Activated T-cell treated with anti-CD3 and anti-CD28 coated beads, Interleukin-2, amount 50 U/mL, for 72 hours (primary cell): ENCODE measurements around the gene PRM1. TPM values are rescaled to one million over a fixed set of nuclear protein-coding genes. Genes with fewer than 3 reads are reported as not detected.
A peak's percentile ranks its signal among the peaks of the same experiment; 100 is the strongest.

Source experiments
- ATAC-seq, 2 donors: fragments of 150-1000 bp; cut with Tn5 transposase; replicated peaks in 1 of 2; 2 replicates each; pipeline ENCODE4 v1.10.0; 2021; ENCODE audit warnings: moderate library complexity in 2 of 2, mild to moderate bottlenecking in 1 of 2
- DNase-seq, 2 donors: peaks; one replicate each; pipeline ENCODE4 v3.0.0; 2021 to 2022; ENCODE audit warnings: mixed read lengths in 1 of 2
- H3K27ac Mint-ChIP-seq: one replicate; pipeline ENCODE4 v1.8.0; 2022; ENCODE audit warnings: mild to moderate bottlenecking, moderate library complexity, mixed read lengths
- H3K27me3 Mint-ChIP-seq: one replicate; pipeline ENCODE4 v1.8.0; 2022; ENCODE audit warnings: low read depth, mixed read lengths
- H3K36me3 Mint-ChIP-seq, 2 donors: one replicate each; pipeline ENCODE4 v1.8.0; 2022; ENCODE audit warnings: mixed read lengths in 2 of 2, mild to moderate bottlenecking in 1 of 2; ENCODE audit not compliant: insufficient read depth in 2 of 2
- H3K4me1 Mint-ChIP-seq: one replicate; pipeline ENCODE4 v1.8.0; 2022; ENCODE audit warnings: low read depth, mixed read lengths
- H3K4me3 Mint-ChIP-seq, 2 donors: one replicate each; pipeline ENCODE4 v1.8.0; 2022; ENCODE audit warnings: mild to moderate bottlenecking in 2 of 2, mixed read lengths in 2 of 2, moderate library complexity in 2 of 2
- H3K9me3 Mint-ChIP-seq, 2 donors: one replicate each; pipeline ENCODE4 v1.8.0; 2022; ENCODE audit warnings: mixed read lengths in 2 of 2
- total RNA-seq, 2 donors: library from RNA; stranded (reverse); gene quantifications; one replicate each; pipeline ENCODE4 v1.2.3, GENCODE V29; 2022

PRM1 gene
- total RNA-seq, 2 donors from 2014 or later: not detected

DNA sequence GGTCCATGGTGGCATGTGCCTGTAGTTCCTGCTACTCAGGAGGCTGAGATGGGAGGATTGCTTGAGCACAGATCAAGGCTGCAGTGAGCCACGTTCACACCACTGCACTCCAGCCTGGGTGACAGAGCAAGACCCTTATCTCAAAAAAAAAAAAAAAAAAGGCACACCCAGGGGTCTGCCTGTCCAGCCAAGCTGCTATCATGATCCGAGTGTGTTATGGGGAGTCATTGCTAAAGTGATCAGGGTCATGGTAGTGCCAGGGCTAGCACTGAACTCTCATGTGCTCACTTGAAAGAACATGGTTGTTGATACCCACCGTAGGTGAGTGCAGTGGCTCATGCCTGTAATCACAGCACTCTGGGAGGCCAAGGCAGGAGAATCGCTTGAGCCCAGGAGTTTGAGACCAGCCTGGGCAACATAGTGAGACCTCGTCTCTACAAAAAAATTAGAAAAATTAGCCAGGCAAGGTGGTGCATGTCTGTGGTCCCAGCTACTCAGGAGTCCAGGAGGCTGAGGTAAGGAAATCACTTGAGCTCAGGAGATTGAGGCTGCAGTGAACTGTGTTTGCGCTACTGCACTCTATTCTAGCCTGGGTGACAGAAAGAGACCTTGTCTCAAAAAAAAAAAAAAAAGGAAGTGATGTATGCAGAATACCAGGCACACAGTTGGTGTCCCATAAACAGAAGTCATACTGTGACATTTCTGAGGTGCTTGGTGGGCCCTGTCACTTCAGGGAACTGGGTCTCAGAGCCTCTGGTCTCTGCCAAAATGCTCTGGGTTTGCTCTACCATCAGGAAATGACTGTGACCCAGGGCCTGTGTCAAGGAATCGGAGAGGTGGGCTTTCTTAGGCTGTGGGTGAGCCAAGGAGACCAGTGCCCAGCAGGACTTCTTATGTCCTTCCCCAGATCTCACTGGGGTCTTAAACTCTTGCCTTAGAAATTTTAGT, 2.2 kb downstream of the PRM1 start:
- peak overlapping the region; percentile 5 for H3K27ac Mint-ChIP-seq

DNA sequence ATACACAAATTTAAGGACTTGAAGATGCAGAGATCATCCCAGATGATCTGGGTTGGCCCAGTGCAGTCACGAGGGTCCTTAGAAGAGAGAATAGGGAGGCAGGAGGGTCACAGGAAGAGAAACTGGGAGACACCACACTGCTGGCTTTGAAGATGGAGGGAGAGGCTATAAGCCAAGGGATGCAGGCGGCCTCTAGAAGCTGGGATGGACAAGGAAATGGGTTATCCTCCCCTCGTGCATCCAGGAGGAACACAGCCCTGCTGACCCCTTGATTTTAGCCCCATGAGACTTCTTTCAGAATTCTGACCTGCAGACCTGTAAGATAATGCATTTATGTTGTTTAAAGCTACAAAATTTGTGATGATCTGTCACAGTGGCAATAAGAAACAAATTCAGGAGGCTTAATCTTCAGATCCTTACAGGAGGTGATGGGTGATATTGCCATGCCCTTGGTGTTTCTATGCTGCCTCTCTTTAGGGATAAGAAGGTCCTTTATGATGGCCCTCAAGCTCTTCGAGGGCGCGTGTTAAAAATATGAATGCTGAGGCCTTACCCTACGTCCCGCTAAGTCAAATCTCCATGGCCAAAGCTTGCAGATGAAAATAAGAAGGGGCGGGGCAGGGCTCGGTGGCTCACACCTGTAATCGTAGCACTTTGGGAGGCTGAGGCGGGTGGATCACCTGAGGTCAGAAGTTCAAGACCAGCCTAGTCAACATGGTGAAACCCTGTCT, 3.4 kb downstream of the PRM1 start:
- no peaks in the 10 kb centered on the region for H3K9me3 Mint-ChIP-seq
- H3K36me3 Mint-ChIP-seq: no peaks in the 10 kb centered on the region

More for the DNA sequence above, 2.2 kb downstream of the PRM1 start:
- no peak for DNase-seq
- peaks cover 11% of the 10 kb centered on the region for H3K27me3 Mint-ChIP-seq
- ATAC-seq: peak in 1 of 2 donors; percentile 39
- peaks cover 5% of the 10 kb centered on the region for H3K4me1 Mint-ChIP-seq
- H3K36me3 Mint-ChIP-seq: no peaks in the 10 kb centered on the region
- no peaks in the 10 kb centered on the region for H3K9me3 Mint-ChIP-seq
- no peak overlapping the region for H3K4me3 Mint-ChIP-seq

DNA sequence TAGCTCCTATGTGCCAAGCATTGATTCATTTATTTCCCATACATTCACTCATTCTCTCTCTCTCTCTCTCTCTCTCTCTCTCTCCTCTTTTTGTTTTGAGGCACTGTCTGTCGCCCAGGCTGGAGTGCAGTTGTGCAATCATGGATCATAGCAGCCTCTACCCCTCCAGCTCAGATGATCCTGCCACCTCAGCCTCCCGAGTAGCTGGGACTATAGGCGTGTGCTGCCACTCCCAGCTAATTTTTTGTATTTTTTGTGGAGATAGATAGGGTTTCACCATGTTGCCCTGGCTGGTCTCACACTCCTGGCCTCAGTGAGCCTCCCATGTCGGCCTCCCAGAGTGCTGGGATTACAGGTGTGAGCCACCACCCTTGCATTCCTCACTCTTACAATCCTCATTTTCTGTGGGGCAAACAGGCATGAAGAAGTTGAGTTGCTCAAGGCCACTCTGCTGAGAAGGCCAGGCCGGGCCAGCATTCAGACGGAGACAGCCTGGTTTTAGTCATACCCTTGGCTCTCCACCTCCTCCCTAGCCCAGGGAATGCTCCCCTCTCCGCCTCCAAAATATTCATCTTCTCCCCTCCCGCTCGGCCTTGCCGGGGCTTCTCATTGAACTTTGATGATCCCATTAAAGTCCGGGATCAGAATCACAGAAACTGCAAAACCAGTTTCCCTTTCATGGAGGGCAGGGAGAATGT, 4.1 kb downstream of the PRM1 start:
- Mint-ChIP-seq H3K9me3 (no peaks in the 10 kb centered on the region), H3K27me3 (peaks cover 2% of the 10 kb centered on the region), H3K36me3 (no peaks in the 10 kb centered on the region), H3K27ac (no peak overlapping the region), H3K4me3 (no peak overlapping the region), H3K4me1 (peaks cover 2% of the 10 kb centered on the region)
- no peak for ATAC-seq
- no peak for DNase-seq

More for the DNA sequence above, 3.4 kb downstream of the PRM1 start:
- H3K4me1 Mint-ChIP-seq: peaks cover 5% of the 10 kb centered on the region
- no peak for DNase-seq
- no peak for ATAC-seq
- H3K27me3 Mint-ChIP-seq: peaks cover 7% of the 10 kb centered on the region
- H3K27ac Mint-ChIP-seq: no peak overlapping the region
- H3K4me3 Mint-ChIP-seq: no peak overlapping the region

DNA sequence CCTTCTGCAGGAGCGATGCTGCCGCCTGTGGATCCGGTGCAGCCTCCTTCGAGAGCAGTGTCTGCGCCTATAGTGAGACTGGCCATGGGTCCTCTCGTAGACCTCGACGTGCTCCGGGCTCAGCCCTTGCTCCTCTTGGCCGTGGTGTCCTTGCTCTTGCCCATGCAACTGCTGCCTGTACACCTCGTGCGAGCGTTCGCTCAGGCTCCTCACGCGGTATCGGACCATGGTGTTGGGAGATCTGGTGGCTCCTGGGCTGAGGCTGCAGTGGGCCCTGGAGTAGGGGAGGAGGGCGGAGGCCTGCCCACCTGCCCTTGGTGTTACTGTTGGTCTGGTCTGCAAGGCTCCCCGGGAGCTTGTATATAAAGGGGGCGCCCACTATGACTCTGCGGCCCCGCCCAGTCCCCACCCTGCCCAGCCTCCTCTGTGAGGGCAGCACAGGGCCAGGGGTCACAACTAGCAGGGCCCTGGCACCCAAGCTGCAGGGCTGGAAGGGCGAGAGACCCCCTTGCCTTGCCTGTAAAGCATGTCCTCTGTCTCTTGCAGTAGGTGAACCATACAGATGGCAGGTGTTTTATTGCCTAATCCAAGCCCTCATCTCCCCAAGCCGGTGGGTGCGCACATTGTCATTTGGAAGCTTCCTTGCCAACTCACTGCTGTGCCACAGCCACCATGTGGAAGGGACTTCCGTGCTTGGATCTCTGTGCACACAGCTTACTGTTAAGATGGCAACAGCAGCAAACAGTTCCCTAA, 4.8 kb downstream of the PRM1 start, which contains the start of gene PRM2:
TSS of gene PRM2 (minus strand) at position 338 of the 753 bp plus-strand sequence. CDS start at position 228, 110 bp downstream.
- ATAC-seq: no peak
- H3K27ac Mint-ChIP-seq: no peak within 1 kb of the TSS

DNA sequence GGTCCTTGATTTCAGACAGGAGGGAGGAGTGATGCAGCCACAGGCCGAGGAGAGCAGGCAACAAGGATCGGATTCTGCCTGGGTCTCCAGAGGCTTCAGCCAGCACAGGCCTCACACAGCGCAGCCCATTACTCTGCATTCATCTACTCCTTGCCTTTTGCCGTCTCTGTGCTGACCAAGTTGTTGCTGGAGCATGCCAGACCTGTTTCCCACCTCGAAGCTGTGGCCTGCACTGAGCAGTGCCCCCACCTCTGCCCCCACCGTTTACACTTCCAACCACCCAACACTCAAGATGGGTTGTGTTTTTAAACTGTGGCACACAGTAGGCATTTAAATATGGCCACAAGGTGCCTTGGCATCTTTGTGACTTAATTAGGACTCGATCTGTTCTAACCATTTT, 6.2 kb downstream of the PRM1 start:
- DNase-seq: no peak
- no peak for ATAC-seq
- H3K9me3 Mint-ChIP-seq: no peaks in the 10 kb centered on the region
- no peaks in the 10 kb centered on the region for H3K4me1 Mint-ChIP-seq
- H3K4me3 Mint-ChIP-seq: no peak overlapping the region
- H3K27me3 Mint-ChIP-seq: no peaks in the 10 kb centered on the region
- no peak overlapping the region for H3K27ac Mint-ChIP-seq
- no peaks in the 10 kb centered on the region for H3K36me3 Mint-ChIP-seq

More for the DNA sequence above, 4.8 kb downstream of the PRM1 start, which contains the start of gene PRM2:
- Mint-ChIP-seq H3K4me1 (no peaks in the 10 kb centered on the region), H3K36me3 (no peaks in the 10 kb centered on the region), H3K9me3 (no peaks in the 10 kb centered on the region), H3K4me3 (no peak within 1 kb of the TSS), H3K27me3 (no peaks in the 10 kb centered on the region)
- no peak for DNase-seq

DNA sequence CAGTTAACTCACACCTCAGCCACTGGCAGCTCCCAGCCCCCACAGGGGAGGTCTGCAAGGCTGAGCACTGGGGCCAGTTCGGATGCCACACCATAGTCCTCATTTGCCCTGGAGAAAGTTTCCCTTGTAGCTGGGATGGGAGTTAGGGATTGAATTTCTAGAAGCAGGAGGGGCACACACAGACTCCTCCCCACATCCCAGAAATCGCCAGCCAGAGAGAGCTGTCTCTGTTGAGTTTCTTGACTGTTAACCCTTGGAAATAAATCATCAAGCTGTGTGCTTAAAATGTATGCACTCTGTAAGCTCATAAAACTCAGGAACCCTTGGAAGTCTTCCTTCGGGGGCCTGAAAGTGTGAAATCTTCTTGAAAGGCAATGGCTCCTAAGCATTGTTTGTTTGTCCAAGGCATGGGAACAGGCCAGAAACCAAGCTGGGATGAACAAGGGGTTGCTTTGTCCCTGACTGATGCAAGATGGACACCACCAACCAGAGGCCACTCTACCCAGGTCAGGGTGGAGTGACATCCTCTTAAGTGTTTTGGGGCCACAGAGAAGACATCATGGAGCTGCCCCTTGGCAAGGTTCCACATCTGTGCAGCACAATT, 7.3 kb downstream of the PRM1 start:
- Mint-ChIP-seq H3K27ac (no peak overlapping the region), H3K4me3 (no peak overlapping the region), H3K27me3 (no peaks in the 10 kb centered on the region), H3K9me3 (no peaks in the 10 kb centered on the region), H3K36me3 (no peaks in the 10 kb centered on the region), H3K4me1 (no peaks in the 10 kb centered on the region)
- no peak for ATAC-seq
- DNase-seq: no peak

DNA sequence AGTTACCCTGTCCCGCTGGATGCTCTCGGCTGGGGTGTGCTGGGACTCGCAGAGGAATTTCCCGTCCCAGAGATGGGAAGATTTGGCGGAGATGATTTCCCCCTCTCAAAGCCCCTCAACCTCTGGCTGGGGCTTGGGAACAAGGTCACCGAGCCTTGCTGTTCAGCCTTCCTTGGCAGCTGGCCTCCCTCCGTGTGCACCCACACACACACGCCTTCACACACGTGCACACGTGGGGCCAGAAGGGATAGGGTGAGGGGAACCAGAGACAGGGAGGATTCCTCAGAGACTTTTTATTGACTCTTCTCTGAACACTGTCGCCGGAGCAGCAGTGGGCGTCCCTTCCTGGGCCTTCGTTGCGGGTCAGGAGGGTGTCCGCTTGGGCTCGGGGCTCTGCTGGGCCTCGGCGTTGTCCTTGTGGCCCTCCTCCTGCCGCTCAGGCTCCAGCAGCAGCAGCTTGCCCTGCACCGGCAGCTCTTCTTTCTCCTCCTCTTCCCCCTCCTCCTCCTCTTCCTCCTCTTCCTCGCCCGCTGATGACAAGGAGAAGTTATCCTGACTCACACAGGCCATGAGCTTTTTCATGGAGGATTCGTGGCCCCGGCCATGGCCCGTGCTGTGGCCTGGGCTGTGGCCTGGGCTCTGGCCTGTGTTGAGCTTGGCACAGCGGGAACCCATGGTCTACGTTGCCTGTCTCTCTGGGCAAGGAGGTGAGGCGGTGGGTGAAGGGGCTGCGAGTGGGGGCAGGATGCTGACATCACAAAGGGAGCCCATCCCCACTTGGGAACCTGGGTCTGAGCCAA, 8.0 kb downstream of the PRM1 start, which contains the start of gene PRM3:
TSS of gene PRM3 (minus strand) at position 709 of the 800 bp plus-strand sequence. CDS start at position 675, 34 bp downstream.
- no peak for DNase-seq
- Mint-ChIP-seq H3K27me3 (no peaks in the 10 kb centered on the region), H3K27ac (no peak within 1 kb of the TSS), H3K36me3 (no peaks in the 10 kb centered on the region), H3K4me3 (no peak within 1 kb of the TSS), H3K4me1 (no peaks in the 10 kb centered on the region), H3K9me3 (no peaks in the 10 kb centered on the region)
- ATAC-seq: no peak

DNA sequence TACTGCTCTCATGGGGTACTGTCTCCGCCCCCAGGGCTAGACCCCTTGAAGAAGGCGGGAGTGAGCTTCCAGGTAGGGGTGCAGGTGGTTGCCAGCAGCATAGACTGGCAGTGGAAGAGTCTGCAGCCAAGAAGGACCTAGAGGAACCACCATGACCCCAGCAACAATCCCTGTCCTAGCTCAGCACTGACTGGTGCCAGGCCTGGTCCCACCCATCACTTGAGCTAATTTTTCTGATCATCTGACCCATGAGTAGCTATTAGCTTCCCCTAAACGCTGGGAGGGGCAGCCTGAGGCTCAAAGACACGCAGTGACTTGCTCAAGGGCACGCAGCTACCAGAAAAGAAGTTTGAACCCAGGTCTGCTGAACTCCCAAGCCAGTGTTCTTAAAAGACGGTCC, 8.6 kb downstream of the PRM1 start:
- H3K4me1 Mint-ChIP-seq: no peaks in the 10 kb centered on the region
- H3K27me3 Mint-ChIP-seq: no peaks in the 10 kb centered on the region
- DNase-seq (no peak), ATAC-seq (no peak)
- H3K36me3 Mint-ChIP-seq: no peaks in the 10 kb centered on the region
- H3K4me3 Mint-ChIP-seq: no peak overlapping the region
- H3K9me3 Mint-ChIP-seq: no peaks in the 10 kb centered on the region
- no peak overlapping the region for H3K27ac Mint-ChIP-seq

DNA sequence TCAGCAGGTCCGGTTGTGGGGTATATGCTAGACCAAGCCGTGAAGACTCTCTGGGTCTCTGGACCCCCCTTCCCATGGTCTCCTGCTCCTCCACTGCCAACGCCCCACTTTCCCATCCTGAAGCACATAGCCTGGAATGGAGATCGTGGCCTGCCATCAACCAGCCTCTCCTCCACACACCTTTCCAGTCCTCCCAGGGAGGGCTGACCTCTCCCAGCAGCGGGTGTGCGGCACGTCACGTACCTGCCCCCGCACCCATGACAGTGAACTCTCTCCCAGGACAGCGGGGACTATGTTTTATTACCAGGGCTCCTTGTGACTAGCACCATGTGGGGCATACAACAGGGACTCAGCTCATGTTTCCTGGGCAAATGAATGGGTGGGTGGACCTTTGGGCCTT, 9.5 kb downstream of the PRM1 start:
- no peaks in the 10 kb centered on the region for H3K9me3 Mint-ChIP-seq
- ATAC-seq (no peak), DNase-seq (no peak)
- no peaks in the 10 kb centered on the region for H3K27me3 Mint-ChIP-seq
- H3K4me3 Mint-ChIP-seq: no peak overlapping the region
- H3K36me3 Mint-ChIP-seq: no peaks in the 10 kb centered on the region
- H3K27ac Mint-ChIP-seq: no peak overlapping the region
- no peaks in the 10 kb centered on the region for H3K4me1 Mint-ChIP-seq

DNA sequence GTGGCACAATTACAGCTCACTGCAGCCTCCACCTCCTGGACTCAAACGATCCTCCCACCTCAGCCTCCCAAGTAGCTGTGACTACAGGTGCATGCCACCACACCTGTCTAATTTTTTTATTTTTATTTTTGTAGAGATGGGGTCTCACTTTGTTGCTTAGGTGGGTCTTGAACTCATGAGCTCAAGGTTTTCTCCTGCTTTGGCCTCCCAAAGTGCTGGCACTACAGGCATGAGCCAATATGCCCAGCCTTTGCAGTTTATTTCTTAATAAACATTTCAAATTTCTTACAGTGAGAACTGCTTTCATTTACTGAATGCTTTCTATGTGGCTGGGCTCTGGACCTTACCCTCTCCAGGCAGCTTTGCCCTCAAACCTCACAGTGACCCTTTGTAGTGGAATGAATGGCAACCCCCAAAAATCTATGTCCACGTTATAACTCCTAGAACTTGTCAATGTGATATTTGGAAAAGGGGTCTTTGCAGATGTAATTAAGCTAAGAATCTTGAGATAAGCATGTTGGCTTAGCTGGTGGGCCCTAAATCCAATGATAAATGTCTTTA, 10.4 kb downstream of the PRM1 start:
- Mint-ChIP-seq H3K9me3 (no peaks in the 10 kb centered on the region), H3K36me3 (no peaks in the 10 kb centered on the region), H3K27me3 (no peaks in the 10 kb centered on the region), H3K27ac (no peak overlapping the region), H3K4me1 (no peaks in the 10 kb centered on the region), H3K4me3 (no peak overlapping the region)
- ATAC-seq (no peak), DNase-seq (no peak)

DNA sequence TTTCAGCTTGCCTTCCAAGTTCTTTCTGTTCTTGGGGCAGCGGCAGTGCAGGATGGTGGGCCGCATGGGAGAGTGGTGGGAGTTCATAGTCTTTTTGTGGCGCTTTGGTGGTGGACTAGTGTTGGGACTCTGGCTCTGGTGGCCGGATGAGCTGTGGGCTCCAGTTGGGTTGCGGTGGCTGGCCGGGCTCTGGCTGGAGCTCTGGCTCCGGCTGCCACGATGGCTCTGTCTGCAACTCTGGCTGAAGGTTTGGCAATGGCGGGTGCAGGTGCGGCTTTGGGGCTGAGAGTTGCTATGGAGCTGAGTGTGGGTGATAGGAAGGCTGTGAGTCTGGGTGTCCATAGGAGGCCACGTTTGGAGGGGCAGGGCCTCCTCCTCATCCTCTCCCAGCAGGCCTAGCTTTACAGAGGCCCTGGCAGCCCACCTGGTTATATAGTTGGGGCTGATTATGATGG, 12.2 kb downstream of the PRM1 start, which contains the start of gene TNP2:
TSS of gene TNP2 (minus strand) at position 405 of the 455 bp plus-strand sequence. CDS start at position 342, 63 bp downstream.
- Mint-ChIP-seq H3K4me3 (no peak within 1 kb of the TSS), H3K36me3 (no peaks in the 10 kb centered on the region), H3K27me3 (no peaks in the 10 kb centered on the region), H3K9me3 (no peaks in the 10 kb centered on the region), H3K27ac (no peak within 1 kb of the TSS), H3K4me1 (peaks cover 11% of the 10 kb centered on the region)
- no peak for DNase-seq
- ATAC-seq: no peak
